HepG2 (cell line): ENCODE data around the gene MAPK6. TPM values are rescaled to one million over a fixed set of nuclear protein-coding genes. Genes with fewer than 3 reads are reported as not detected.

ENCODE experiments used
- ADNP ChIP-seq: sonication (generic); formaldehyde crosslinking; IDR thresholded peaks from 2 replicates; pipeline ENCODE4 v1.4.0; 2020; ENCODE audit warnings: missing genetic modification reagents
- ARNT2 ChIP-seq: sonication (generic); formaldehyde crosslinking; IDR thresholded peaks from 2 replicates; pipeline ENCODE4 v1.8.0; 2022; ENCODE audit warnings: mild to moderate bottlenecking, low read depth, missing genetic modification reagents, moderate library complexity
- BRF2 ChIP-seq: sonication (generic); formaldehyde crosslinking; IDR thresholded peaks from 2 replicates; pipeline ENCODE4 v1.8.1; 2022; ENCODE audit warnings: mild to moderate bottlenecking, missing genetic modification reagents
- CREB1 ChIP-seq, 2 experiments: fragments of 450-650 bp in 1 of 2; IDR thresholded peaks; 2 replicates each; pipeline ENCODE4 v1.6.1; 2016 to 2017; ENCODE audit warnings: control low read depth in 1 of 2, mild to moderate bottlenecking in 1 of 2, missing compliant biosample characterization in 1 of 2, missing genetic modification characterization in 1 of 2
- ERF ChIP-seq: IDR thresholded peaks from 2 replicates; pipeline ENCODE4 v1.6.1; 2018; ENCODE audit warnings: missing biosample characterization, missing genetic modification reagents
- HES4 ChIP-seq: sonication (generic); formaldehyde crosslinking; IDR thresholded peaks from 2 replicates; pipeline ENCODE4 v1.9.0; 2021; ENCODE audit warnings: mild to moderate bottlenecking, missing genetic modification reagents, borderline replicate concordance
- KLF12 ChIP-seq: sonication (generic); formaldehyde crosslinking; IDR thresholded peaks from 2 replicates; pipeline ENCODE4 v1.4.0; 2020; ENCODE audit warnings: missing genetic modification reagents, borderline replicate concordance
- RCOR2 ChIP-seq: IDR thresholded peaks from 2 replicates; pipeline ENCODE4 v1.6.1; 2016; ENCODE audit warnings: missing biosample characterization, missing genetic modification reagents
- TCF7L2 ChIP-seq: IDR thresholded peaks from 2 replicates; pipeline ENCODE4 v1.6.1; 2011; ENCODE audit warnings: mild to moderate bottlenecking, low read depth, low read length, moderate library complexity
- ZNF280B ChIP-seq: sonication (generic); formaldehyde crosslinking; IDR thresholded peaks from 2 replicates; pipeline ENCODE4 v1.5.0; 2020; ENCODE audit warnings: missing genetic modification reagents, mild to moderate bottlenecking, borderline replicate concordance
- ZNF407 ChIP-seq: sonication (generic); formaldehyde crosslinking; IDR thresholded peaks from one replicate; pipeline ENCODE4 v1.5.1; 2020; ENCODE audit warnings: mild to moderate bottlenecking, missing genetic modification reagents; ENCODE audit errors: not compliant biosample characterization
- ZNF446 ChIP-seq: sonication (generic); formaldehyde crosslinking; IDR thresholded peaks from 2 replicates; pipeline ENCODE4 v1.5.0; 2020; ENCODE audit warnings: mild to moderate bottlenecking, missing genetic modification reagents
- polyA plus RNA-seq, 8 experiments: library from polyadenylated mRNA; depleted of rRNA in 3 of 8; stranded (reverse) in 7 of 8; unstranded in 1 of 8; fragments of >200 nt; fragmentation: Illumina TruSeq in 4 of 8; extraction: Trizol in 4 of 8; gene quantifications; 2 replicates each; pipeline versions ENCODE4 v1.2.1 to v1.2.3, GENCODE V29; 2011 to 2016; ENCODE audit warnings: low read depth in 4 of 8, missing spikeins in 1 of 8, mixed read lengths in 1 of 8; ENCODE audit not compliant: insufficient read depth in 1 of 8
- total RNA-seq, 5 experiments: library from RNA; depleted of rRNA; stranded (reverse); fragments of >200 nt; fragmentation: Illumina TruSeq; extraction: Trizol; gene quantifications; 2 replicates each; pipeline ENCODE4 v1.2.3, GENCODE V29; 2016; ENCODE audit warnings: low read depth in 1 of 5
- TF ChIP-seq, protein P1 (sequence below): sonication (generic); formaldehyde crosslinking; IDR thresholded peaks from 2 replicates; pipeline ENCODE4 v1.4.0; 2020; ENCODE audit warnings: missing genetic modification reagents

Gene MAPK6
- total and polyA plus RNA-seq, 2 of the 13 experiments (the other 11 are each of a cell fraction or from before 2014, with no cell fraction given), result 89.5 to 99.7 TPM

GRCh38 chr15:52076889-52077781 lies 58.1 kb downstream of the MAPK6 start (continued):
- no peak for TF ChIP-seq KLF12 (CRISPR knock-in tag)
- no peak for TF ChIP-seq HES4 (CRISPR knock-in tag)
- no peak for TF ChIP-seq ZNF446 (CRISPR knock-in tag)
- no peak for TF ChIP-seq CREB1 (IDR thresholded peaks at IDR 0.05)
- TF ChIP-seq CREB1 (CRISPR knock-in tag; IDR thresholded peaks at IDR 0.05), result no peak
- no peak for TF ChIP-seq ERF (CRISPR knock-in tag)
- TF ChIP-seq, protein P1, sequence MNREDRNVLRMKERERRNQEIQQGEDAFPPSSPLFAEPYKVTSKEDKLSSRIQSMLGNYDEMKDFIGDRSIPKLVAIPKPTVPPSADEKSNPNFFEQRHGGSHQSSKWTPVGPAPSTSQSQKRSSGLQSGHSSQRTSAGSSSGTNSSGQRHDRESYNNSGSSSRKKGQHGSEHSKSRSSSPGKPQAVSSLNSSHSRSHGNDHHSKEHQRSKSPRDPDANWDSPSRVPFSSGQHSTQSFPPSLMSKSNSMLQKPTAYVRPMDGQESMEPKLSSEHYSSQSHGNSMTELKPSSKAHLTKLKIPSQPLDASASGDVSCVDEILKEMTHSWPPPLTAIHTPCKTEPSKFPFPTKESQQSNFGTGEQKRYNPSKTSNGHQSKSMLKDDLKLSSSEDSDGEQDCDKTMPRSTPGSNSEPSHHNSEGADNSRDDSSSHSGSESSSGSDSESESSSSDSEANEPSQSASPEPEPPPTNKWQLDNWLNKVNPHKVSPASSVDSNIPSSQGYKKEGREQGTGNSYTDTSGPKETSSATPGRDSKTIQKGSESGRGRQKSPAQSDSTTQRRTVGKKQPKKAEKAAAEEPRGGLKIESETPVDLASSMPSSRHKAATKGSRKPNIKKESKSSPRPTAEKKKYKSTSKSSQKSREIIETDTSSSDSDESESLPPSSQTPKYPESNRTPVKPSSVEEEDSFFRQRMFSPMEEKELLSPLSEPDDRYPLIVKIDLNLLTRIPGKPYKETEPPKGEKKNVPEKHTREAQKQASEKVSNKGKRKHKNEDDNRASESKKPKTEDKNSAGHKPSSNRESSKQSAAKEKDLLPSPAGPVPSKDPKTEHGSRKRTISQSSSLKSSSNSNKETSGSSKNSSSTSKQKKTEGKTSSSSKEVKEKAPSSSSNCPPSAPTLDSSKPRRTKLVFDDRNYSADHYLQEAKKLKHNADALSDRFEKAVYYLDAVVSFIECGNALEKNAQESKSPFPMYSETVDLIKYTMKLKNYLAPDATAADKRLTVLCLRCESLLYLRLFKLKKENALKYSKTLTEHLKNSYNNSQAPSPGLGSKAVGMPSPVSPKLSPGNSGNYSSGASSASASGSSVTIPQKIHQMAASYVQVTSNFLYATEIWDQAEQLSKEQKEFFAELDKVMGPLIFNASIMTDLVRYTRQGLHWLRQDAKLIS (CRISPR knock-in tag), result no peak
- no peak for TF ChIP-seq TCF7L2
- TF ChIP-seq ZNF280B (CRISPR knock-in tag), result no peak
- no peak for TF ChIP-seq ZNF407 (CRISPR knock-in tag)
- no peak for TF ChIP-seq BRF2
- no peak for TF ChIP-seq RCOR2 (CRISPR knock-in tag)
- TF ChIP-seq ARNT2 (CRISPR knock-in tag), result peak; percentile 55; the same call in 1 of the 2 replicates
- TF ChIP-seq ADNP (CRISPR knock-in tag), result no peak
